HepG2 (cell line): ENCODE measurements around the gene HBEGF. TPM values are rescaled to one million over a fixed set of nuclear protein-coding genes. Genes with fewer than 3 reads are reported as not detected.

Experiments used
- ATAC-seq: fragments of 200-7000 bp; cut with Tn5 transposase; 3 replicates; pipeline ENCODE4 v1.9.1; 2020; ENCODE audit warnings: mild to moderate bottlenecking, moderate library complexity
- BruUV-seq: library from RNA; stranded (reverse); fragments of 400-500 nt; replicated peaks from 2 replicates; lab custom pipeline; 2021; lab: Mats Ljungman, UMichigan
- CTCF ChIA-PET: fragments of 300-600 bp; formaldehyde crosslinking; extraction: SDS; loops from one replicate; lab custom pipeline; 2021; ENCODE audit warnings: low total read pairs, inconsistent platforms, low intra/inter-chr PET ratio; lab: Yijun Ruan, JAX
- POLR2A ChIA-PET: fragments of 350-600 bp; sonication (Branson Sonifier 250); formaldehyde crosslinking; loops from one replicate; lab custom pipeline; 2020; ENCODE audit warnings: antibody characterized with exemption, inconsistent platforms; lab: Yijun Ruan, JAX
- DNase-seq: peaks from one replicate; pipeline ENCODE4 v3.0.0-alpha.2; 2015; ENCODE audit warnings: low spot score
- FAIRE-seq: peaks from 3 replicates; lab custom pipeline; 2011; peaks lifted over from hg19 to GRCh38; lab: Jason Lieb, UNC
- H2AFZ ChIP-seq: one replicate; pipeline ENCODE4 v1.6.1; 2011; ENCODE audit warnings: low read length, inconsistent platforms
- H3K27ac ChIP-seq: fragments of 300-600 bp; 3 replicates; pipeline ENCODE4 v1.8.0; 2011; ENCODE audit warnings: mixed run types, mild to moderate bottlenecking, mixed read lengths, low read length, inconsistent platforms; ENCODE audit not compliant: insufficient read depth; ENCODE audit errors: extremely low read length
- H3K27me3 ChIP-seq, 2 experiments: fragments of 200-600 bp in 1 of 2; 2 replicates in 1 of 2; 3 replicates in 1 of 2; pipeline versions ENCODE4 v1.6.0 to v1.8.0; 2011; ENCODE audit warnings: low read length in 2 of 2, mild to moderate bottlenecking in 2 of 2, moderate library complexity in 2 of 2, inconsistent platforms in 1 of 2; ENCODE audit not compliant: insufficient read depth in 2 of 2, control insufficient read depth in 1 of 2
- H3K36me3 ChIP-seq, 2 experiments: fragments of 200-600 bp in 1 of 2; replicated peaks in 1 of 2; 2 replicates in 1 of 2; 3 replicates in 1 of 2; pipeline versions ENCODE4 v1.5.1 to v1.8.0; 2011; ENCODE audit warnings: low read length in 2 of 2, inconsistent platforms in 1 of 2; ENCODE audit not compliant: insufficient read depth in 2 of 2, control insufficient read depth in 1 of 2
- H3K4me1 ChIP-seq: 2 replicates; pipeline ENCODE4 v1.5.1; 2012; ENCODE audit warnings: low read length, inconsistent platforms; ENCODE audit not compliant: insufficient read depth
- H3K4me2 ChIP-seq: 2 replicates; pipeline ENCODE4 v1.6.0; 2011; ENCODE audit warnings: low read depth, low read length, inconsistent platforms
- H3K4me3 ChIP-seq, 3 experiments: fragments of 200-600 bp in 1 of 3; sonication (generic), shearing (Covaris generic) in 1 of 3; replicated peaks in 1 of 3; 2 replicates each; pipeline ENCODE4 v1.5.1; 2011 to 2016; ENCODE audit warnings: low read length in 3 of 3, inconsistent platforms in 2 of 3, low read depth in 2 of 3, mild to moderate bottlenecking in 2 of 3, control low read depth in 1 of 3, mixed read lengths in 1 of 3; ENCODE audit not compliant: insufficient read depth in 1 of 3
- H3K79me2 ChIP-seq: one replicate; pipeline ENCODE4 v1.6.1; 2011; ENCODE audit warnings: low read length, inconsistent platforms; ENCODE audit not compliant: insufficient read depth
- H3K9ac ChIP-seq: 2 replicates; pipeline ENCODE4 v1.6.0; 2011; ENCODE audit warnings: mild to moderate bottlenecking, low read depth, low read length, inconsistent platforms; ENCODE audit not compliant: insufficient read depth
- H3K9me3 ChIP-seq: 2 replicates; pipeline ENCODE4 v1.5.1; 2012; ENCODE audit warnings: mild to moderate bottlenecking, low read length
- H4K20me1 ChIP-seq: 2 replicates; pipeline ENCODE4 v1.6.0; 2011; ENCODE audit warnings: inconsistent platforms, mild to moderate bottlenecking, low read length, moderate library complexity; ENCODE audit not compliant: insufficient read depth
- ATAD3A ChIP-seq: sonication (generic); formaldehyde crosslinking; IDR thresholded peaks from 2 replicates; pipeline ENCODE4 v1.4.0; 2020; ENCODE audit warnings: missing genetic modification reagents
- CAMTA2 ChIP-seq: sonication (generic); formaldehyde crosslinking; IDR thresholded peaks from 2 replicates; pipeline ENCODE4 v1.4.0; 2020; ENCODE audit warnings: mild to moderate bottlenecking, missing genetic modification reagents, borderline replicate concordance
- CENPBD1 ChIP-seq: sonication (generic); formaldehyde crosslinking; IDR thresholded peaks from 2 replicates; pipeline ENCODE4 v1.8.0; 2022; ENCODE audit warnings: missing genetic modification reagents, low read depth, mild to moderate bottlenecking, borderline replicate concordance
- FOXP1 ChIP-seq, 2 experiments: fragments of 450-650 bp in 1 of 2; IDR thresholded peaks; 2 replicates each; pipeline ENCODE4 v1.6.1; 2017 to 2018; ENCODE audit warnings: antibody characterized with exemption in 1 of 2
- MTA3 ChIP-seq: sonication (generic); formaldehyde crosslinking; IDR thresholded peaks from 2 replicates; pipeline ENCODE4 v1.4.0; 2020; ENCODE audit warnings: missing genetic modification reagents
- SKI ChIP-seq: fragments of 450-650 bp; IDR thresholded peaks from one replicate; pipeline ENCODE4 v1.6.1; 2018; ENCODE audit warnings: mild to moderate bottlenecking; ENCODE audit not compliant: partially characterized antibody
- THRA ChIP-seq: sonication (generic); formaldehyde crosslinking; IDR thresholded peaks from 2 replicates; pipeline ENCODE4 v1.4.0; 2020; ENCODE audit warnings: missing genetic modification reagents, borderline replicate concordance
- ZBTB44 ChIP-seq: sonication (generic); formaldehyde crosslinking; IDR thresholded peaks from 2 replicates; pipeline ENCODE4 v1.4.0; 2020; ENCODE audit warnings: missing genetic modification reagents
- ZC3H4 ChIP-seq: sonication (generic); formaldehyde crosslinking; IDR thresholded peaks from 2 replicates; pipeline ENCODE4 v1.4.0; 2020; ENCODE audit warnings: missing genetic modification reagents, borderline replicate concordance
- ZFP91 ChIP-seq: sonication (generic); formaldehyde crosslinking; IDR thresholded peaks from 2 replicates; pipeline ENCODE4 v1.9.0; 2022; ENCODE audit warnings: missing genetic modification reagents, mild to moderate bottlenecking, borderline replicate concordance
- ZNF335 ChIP-seq: sonication (generic); formaldehyde crosslinking; IDR thresholded peaks from 2 replicates; pipeline ENCODE4 v1.4.0; 2020; ENCODE audit warnings: missing genetic modification reagents
- ZNF33B ChIP-seq: sonication (generic); formaldehyde crosslinking; IDR thresholded peaks from 2 replicates; pipeline ENCODE4 v1.5.1; 2020; ENCODE audit warnings: mild to moderate bottlenecking, missing genetic modification reagents
- ZNF34 ChIP-seq: sonication (generic); formaldehyde crosslinking; IDR thresholded peaks from 2 replicates; pipeline ENCODE4 v1.4.0; 2020; ENCODE audit warnings: mild to moderate bottlenecking, missing genetic modification reagents, borderline replicate concordance
- ZNF350 ChIP-seq: sonication (generic); formaldehyde crosslinking; IDR thresholded peaks from 2 replicates; pipeline ENCODE4 v1.4.0; 2020; ENCODE audit warnings: mild to moderate bottlenecking, low read depth, missing genetic modification reagents, borderline replicate concordance
- ZNF572 ChIP-seq: sonication (generic); formaldehyde crosslinking; IDR thresholded peaks from 2 replicates; pipeline ENCODE4 v1.5.1; 2020; ENCODE audit warnings: mild to moderate bottlenecking, missing genetic modification reagents
- ZNF784 ChIP-seq: sonication (generic); formaldehyde crosslinking; IDR thresholded peaks from 2 replicates; pipeline ENCODE4 v1.5.1; 2020; ENCODE audit warnings: missing genetic modification reagents, mild to moderate bottlenecking, borderline replicate concordance
- WGBS: methylation state at CpG from one replicate; pipeline ENCODE4 v1.1.6; 2017; ENCODE audit warnings: low lambda C conversion rate; 5-methylcytosine and 5-hydroxymethylcytosine counted together
- in situ Hi-C: cut with HindIII; loops from 2 replicates; pipeline ENCODE4 v1.10.0; 2017; ENCODE audit warnings: low pct_unique_long_range_greater_than_20kb; ENCODE audit not compliant: extremely low pct_ligation_motif_present
- intact Hi-C: fragments of 100-400 bp; cut with micrococcal nuclease; formaldehyde crosslinking; loops from one replicate; pipeline ENCODE4 v1.10.0; 2022; ENCODE audit not compliant: unreplicated experiment
- polyA plus RNA-seq, 8 experiments: library from polyadenylated mRNA; depleted of rRNA in 3 of 8; stranded (reverse) in 7 of 8; unstranded in 1 of 8; fragments of >200 nt; fragmentation: Illumina TruSeq in 4 of 8; extraction: Trizol in 4 of 8; gene quantifications; 2 replicates each; pipeline versions ENCODE4 v1.2.1 to v1.2.3, GENCODE V29; 2011 to 2016; ENCODE audit warnings: low read depth in 4 of 8, missing spikeins in 1 of 8, mixed read lengths in 1 of 8; ENCODE audit not compliant: insufficient read depth in 1 of 8
- total RNA-seq, 5 experiments: library from RNA; depleted of rRNA; stranded (reverse); fragments of >200 nt; fragmentation: Illumina TruSeq; extraction: Trizol; gene quantifications; 2 replicates each; pipeline ENCODE4 v1.2.3, GENCODE V29; 2016; ENCODE audit warnings: low read depth in 1 of 5

Gene HBEGF
- total and polyA plus RNA-seq, 2 of the 13 experiments (the other 11 are each of a cell fraction or from before 2014, with no cell fraction given): 1.7 to 5.0 TPM

- no peak for TF ChIP-seq ZFP91
- no peak for TF ChIP-seq CENPBD1 (CRISPR knock-in tag)
- no peak for TF ChIP-seq ZNF33B (CRISPR knock-in tag)
- no peak for TF ChIP-seq MTA3 (CRISPR knock-in tag)
- TF ChIP-seq ZNF350 (CRISPR knock-in tag): no peak
Observed at GRCh38 chr5:140364472-140364765, 18.0 kb upstream of the HBEGF start (continued).

- H3K79me2 ChIP-seq: no peaks in the 10 kb centered on the region
- FAIRE-seq (no peak), DNase-seq (no peak), ATAC-seq (peak; percentile 2; the same call in 1 of the 3 replicates)
- peaks cover 23% of the 10 kb centered on the region for H3K4me1 ChIP-seq
- no peaks in the 10 kb centered on the region for H3K36me3 ChIP-seq
- peak overlapping the region; percentile 36 to 75 (median 59); a peak in 5 of 6 replicates for H3K4me3 ChIP-seq
- in situ Hi-C loops: loop anchor here (5.0 to 10.0 kb wide), 2 partner anchors 122 to 371 kb away; no protein-coding TSS in a partner anchor
- H2AFZ ChIP-seq: no peak overlapping the region
- no peaks in the 10 kb centered on the region for H4K20me1 ChIP-seq
- CTCF ChIA-PET: no interaction called here
- H3K9me3 ChIP-seq: no peaks in the 10 kb centered on the region
- POLR2A ChIA-PET: interaction anchor here (0.6 to 1.5 kb wide), 3 partner anchors 37 to 967 kb away, joined by 3 to 5 read pairs (median 3); partner anchors contain the start of genes ANKHD1, EIF4EBP3 and PCDHGA1
- peak overlapping the region; percentile 84 for H3K4me2 ChIP-seq
- H3K27me3 ChIP-seq: peaks cover 0 to 8% of the 10 kb centered on the region in 2 experiments; a peak in 1 of 5 replicates
- H3K27ac ChIP-seq: no peak overlapping the region
- BruUV-seq: no TSS peak
- 49% methylated on average over 16 of the region's 20 CpGs for WGBS
- H3K9ac ChIP-seq: peak overlapping the region; percentile 41; the same call in 1 of the 2 replicates
- intact Hi-C loops: loop anchor here (2.0 kb wide), 1 partner anchor 371 kb away; no protein-coding TSS in a partner anchor
- TF ChIP-seq ZNF784 (CRISPR knock-in tag) (no peak), ZBTB44 (no peak), THRA (CRISPR knock-in tag) (no peak), ZC3H4 (CRISPR knock-in tag) (no peak), ATAD3A (CRISPR knock-in tag) (no peak), ZNF335 (no peak), FOXP1 (IDR thresholded peaks at IDR 0.05) (no peak), FOXP1 (CRISPR knock-in tag; IDR thresholded peaks at IDR 0.05) (no peak), CAMTA2 (CRISPR knock-in tag) (no peak), ZNF34 (CRISPR knock-in tag) (0 out of 2 replicates have a peak, but pooled peaks have one; percentile 2), ZNF572 (no peak), SKI (no peak)
Observed at GRCh38 chr5:140363631-140364471, 17.4 kb upstream of the HBEGF start.
